ENCODE results near the gene CAMK2N2.

The CAMK2N2 gene

DNA sequence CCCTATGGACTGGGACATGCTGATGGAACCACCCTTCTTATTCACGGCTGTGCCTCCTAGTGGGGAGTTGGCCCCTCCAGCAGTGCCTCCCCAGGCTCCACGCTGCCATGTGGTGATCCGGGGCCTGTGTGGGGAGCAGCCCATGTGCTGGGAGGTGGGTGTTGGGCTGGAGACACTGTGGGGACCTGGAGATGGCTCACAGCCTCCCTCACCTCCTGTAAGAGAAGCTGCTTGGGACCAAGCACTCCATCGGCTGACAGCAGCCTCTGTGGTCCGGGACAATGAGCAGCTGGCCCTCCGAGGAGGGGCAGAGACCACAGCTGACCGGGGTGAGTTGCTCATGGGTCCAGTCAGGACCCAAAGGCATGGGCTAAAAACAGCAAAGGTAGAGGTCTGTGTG, 21.6 kb downstream of the CAMK2N2 start:
- H3K4me3 ChIP-seq (ENCODE audit: low read depth, low read length) = no peak overlapping the region
- DNase-seq (ENCODE audit: low read depth) = no peak
- TF ChIP-seq, protein P1, sequence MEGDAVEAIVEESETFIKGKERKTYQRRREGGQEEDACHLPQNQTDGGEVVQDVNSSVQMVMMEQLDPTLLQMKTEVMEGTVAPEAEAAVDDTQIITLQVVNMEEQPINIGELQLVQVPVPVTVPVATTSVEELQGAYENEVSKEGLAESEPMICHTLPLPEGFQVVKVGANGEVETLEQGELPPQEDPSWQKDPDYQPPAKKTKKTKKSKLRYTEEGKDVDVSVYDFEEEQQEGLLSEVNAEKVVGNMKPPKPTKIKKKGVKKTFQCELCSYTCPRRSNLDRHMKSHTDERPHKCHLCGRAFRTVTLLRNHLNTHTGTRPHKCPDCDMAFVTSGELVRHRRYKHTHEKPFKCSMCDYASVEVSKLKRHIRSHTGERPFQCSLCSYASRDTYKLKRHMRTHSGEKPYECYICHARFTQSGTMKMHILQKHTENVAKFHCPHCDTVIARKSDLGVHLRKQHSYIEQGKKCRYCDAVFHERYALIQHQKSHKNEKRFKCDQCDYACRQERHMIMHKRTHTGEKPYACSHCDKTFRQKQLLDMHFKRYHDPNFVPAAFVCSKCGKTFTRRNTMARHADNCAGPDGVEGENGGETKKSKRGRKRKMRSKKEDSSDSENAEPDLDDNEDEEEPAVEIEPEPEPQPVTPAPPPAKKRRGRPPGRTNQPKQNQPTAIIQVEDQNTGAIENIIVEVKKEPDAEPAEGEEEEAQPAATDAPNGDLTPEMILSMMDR (conservative IDR thresholded peaks at IDR 0.05; ENCODE audit: low read depth, low read length) = no peak

DNA sequence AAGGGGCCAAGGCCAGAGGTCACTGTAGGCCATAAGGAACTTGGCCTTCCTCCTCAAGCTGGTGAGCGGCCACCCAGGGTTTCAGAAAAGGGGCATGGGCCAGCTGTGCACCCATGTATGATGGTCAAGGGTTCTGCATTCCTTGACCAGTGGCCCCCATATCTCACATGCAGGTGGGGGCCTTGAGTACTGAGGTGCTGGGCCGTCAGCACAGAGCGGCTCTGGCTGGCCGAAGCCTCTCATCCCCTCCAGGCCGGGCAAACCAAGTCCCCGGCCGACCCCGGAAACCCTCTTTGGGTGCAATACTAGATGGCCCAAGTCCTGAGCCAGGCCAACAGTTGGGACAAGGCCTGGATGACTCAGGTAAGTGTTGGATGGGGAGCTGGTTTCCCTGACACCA, 22.1 kb downstream of the CAMK2N2 start:
- TF ChIP-seq, protein P1 (conservative IDR thresholded peaks at IDR 0.05; ENCODE audit: low read depth, low read length) = no peak
- DNase-seq (ENCODE audit: low read depth) = no peak
- H3K4me3 ChIP-seq (ENCODE audit: low read depth, low read length) = no peak overlapping the region

DNA sequence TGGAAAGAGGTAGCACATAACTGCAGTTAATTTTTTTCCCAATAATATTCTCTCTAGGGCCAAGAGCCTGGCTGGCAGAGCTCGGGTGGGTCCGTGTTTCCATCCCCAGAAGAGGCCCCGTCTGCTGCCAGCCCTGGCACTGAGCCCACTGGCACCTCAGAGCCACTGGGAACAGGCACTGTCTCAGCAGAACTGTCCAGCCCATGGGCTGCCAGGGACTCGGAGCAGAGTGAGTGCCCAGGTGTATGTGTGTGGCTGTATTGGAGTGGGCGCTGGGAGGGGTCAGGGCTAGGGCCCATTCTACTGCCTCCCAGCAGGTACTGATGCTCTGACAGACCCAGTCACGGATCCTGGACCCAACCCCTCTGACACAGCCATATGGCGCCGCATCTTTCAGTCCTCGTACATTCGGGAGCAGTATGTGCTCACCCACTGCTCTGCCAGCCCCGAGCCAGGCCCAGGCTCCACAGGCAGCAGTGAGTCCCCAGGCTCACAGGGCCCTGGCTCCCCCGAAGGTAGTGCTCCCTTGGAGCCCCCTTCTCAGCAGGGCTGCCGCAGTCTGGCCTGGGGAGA, 23.0 kb downstream of the CAMK2N2 start:
- TF ChIP-seq, protein P1 (conservative IDR thresholded peaks at IDR 0.05; ENCODE audit: low read depth, low read length) = no peak
- H3K4me3 ChIP-seq (ENCODE audit: low read depth, low read length) = no peak overlapping the region
- no peak for DNase-seq (ENCODE audit: low read depth)

DNA sequence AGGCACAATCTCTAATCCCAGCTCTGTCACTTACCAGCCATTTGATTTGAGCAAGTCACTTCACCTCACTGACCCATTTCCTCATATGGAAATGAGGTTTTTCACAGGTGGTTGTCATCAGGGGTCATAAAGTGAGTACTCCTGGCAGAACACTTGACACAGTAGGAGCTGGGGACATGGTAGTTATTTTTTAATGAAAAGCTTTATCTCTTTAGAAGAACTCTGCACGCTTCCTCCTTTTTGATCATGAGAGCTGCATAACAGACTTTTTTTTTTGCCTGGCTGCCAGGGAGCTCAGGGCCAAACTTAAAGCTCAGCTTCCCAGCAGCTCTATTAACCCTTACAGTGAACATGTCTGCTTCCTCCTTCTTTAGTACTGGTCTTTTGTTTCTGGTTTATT, 23.5 kb downstream of the CAMK2N2 start:
- H3K4me3 ChIP-seq (ENCODE audit: low read depth, low read length) = no peak overlapping the region
- no peak for DNase-seq (ENCODE audit: low read depth)
- TF ChIP-seq, protein P1 (conservative IDR thresholded peaks at IDR 0.05; ENCODE audit: low read depth, low read length) = no peak

DNA sequence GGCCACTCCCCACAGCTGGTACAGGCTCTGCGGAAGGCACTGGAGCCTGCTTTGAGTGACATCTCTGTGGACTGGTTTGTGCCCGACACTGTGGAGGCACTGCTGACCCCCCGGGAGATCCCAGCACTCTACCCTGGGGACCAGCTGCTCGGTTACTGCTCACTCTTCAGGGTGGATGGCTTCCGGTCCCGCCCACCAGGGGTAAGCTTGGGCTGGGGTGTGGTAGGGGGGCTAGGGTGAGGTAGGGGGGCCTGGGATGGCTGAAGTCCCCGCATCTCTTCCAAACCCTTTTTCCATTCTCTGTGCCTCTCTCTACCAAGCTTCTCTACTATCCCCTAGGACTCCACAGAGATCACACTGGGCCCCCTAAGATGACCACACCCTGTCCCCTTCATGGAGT, 24.1 kb downstream of the CAMK2N2 start:
- TF ChIP-seq, protein P1 (conservative IDR thresholded peaks at IDR 0.05; ENCODE audit: low read depth, low read length) = no peak
- DNase-seq (ENCODE audit: low read depth) = no peak
- H3K4me3 ChIP-seq (ENCODE audit: low read depth, low read length) = no peak overlapping the region

DNA sequence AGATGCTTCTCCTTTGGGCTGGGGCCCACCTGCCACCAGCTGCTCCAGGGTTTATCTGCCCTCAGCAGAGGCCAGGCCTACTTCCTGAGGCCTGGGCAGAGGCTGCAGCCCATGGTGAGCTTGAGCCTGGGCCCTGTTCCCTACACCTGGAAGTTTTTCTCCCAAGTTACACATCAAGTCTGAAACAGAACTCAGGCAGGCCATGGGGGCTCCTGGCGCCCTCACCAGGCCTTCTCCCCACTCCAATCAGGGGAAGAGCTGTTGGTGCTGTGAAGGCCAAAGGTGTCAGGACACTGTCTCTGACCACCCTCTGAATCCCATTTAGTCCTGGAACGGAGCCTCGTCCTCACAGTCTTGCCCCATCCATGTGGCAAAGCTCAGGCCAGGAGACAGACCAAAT, 24.7 kb downstream of the CAMK2N2 start:
- no peak for DNase-seq (ENCODE audit: low read depth)
- no peak overlapping the region for H3K4me3 ChIP-seq (ENCODE audit: low read depth, low read length)
- TF ChIP-seq, protein P1 (conservative IDR thresholded peaks at IDR 0.05; ENCODE audit: low read depth, low read length) = no peak

DNA sequence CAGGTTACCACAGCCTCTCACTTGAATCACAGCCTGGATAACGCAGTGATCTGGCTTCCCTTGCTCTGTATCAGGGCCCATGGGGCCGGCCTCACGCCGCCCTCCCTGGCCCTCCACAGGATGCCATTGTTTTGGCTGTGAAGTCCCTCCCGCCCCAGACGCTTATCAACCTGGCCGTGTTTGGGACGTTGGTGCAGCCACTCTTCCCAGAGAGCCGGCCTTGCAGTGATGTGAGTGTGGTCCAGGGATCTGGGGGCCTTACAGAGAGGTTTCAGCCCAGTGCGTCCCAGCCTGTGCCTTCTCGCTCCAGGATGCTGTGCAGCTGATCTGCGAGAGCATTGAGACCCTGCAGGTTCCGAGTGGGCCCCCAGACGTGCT, 25.3 kb downstream of the CAMK2N2 start:
- TF ChIP-seq, protein P1 (conservative IDR thresholded peaks at IDR 0.05; ENCODE audit: low read depth, low read length) = no peak
- no peak for DNase-seq (ENCODE audit: low read depth)
- no peak overlapping the region for H3K4me3 ChIP-seq (ENCODE audit: low read depth, low read length)

All from choroid plexus epithelial cell (primary cell).